Vagina (tissue), 2 donors: ENCODE data around the gene LHFPL2. TPM values are rescaled to one million over a fixed set of nuclear protein-coding genes. Genes with fewer than 3 reads are reported as not detected.

Experiments used
- DNase-seq, 2 donors: peaks; one replicate each; pipeline ENCODE4 v3.0.0-alpha.2; 2017; ENCODE audit errors: extremely low spot score in 2 of 2
- H3K27ac ChIP-seq: fragments of 200-600 bp; sonication (generic); one replicate; pipeline ENCODE4 v1.5.1; 2019
- H3K27me3 ChIP-seq: fragments of 200-600 bp; sonication (generic); one replicate; pipeline ENCODE4 v1.5.1; 2019
- H3K36me3 ChIP-seq, 2 donors: fragments of 200-600 bp; sonication (generic); one replicate each; pipeline ENCODE4 v1.5.1; 2017 to 2019
- H3K4me1 ChIP-seq: fragments of 200-600 bp; sonication (generic); one replicate; pipeline ENCODE4 v1.5.1; 2019
- H3K4me3 ChIP-seq, 2 donors: fragments of 200-600 bp; sonication (generic); 1 replicate in 1 of 2; 2 replicates in 1 of 2; pipeline ENCODE4 v1.5.1; 2016 to 2019
- H3K9me3 ChIP-seq: fragments of 200-600 bp; sonication (generic); one replicate; pipeline ENCODE4 v1.5.1; 2019
- POLR2A ChIP-seq, 2 donors: fragments of 450-650 bp; IDR thresholded peaks; one replicate each; pipeline ENCODE4 v1.6.1; 2017; ENCODE audit warnings: antibody characterized with exemption in 2 of 2, mild to moderate bottlenecking in 2 of 2, moderate library complexity in 2 of 2
- POLR2AphosphoS5 ChIP-seq, 2 donors: sonication (generic); formaldehyde crosslinking; IDR thresholded peaks; one replicate each; pipeline ENCODE4 v1.9.0; 2017; ENCODE audit warnings: antibody characterized with exemption in 2 of 2, mild to moderate bottlenecking in 2 of 2, low read depth in 1 of 2; ENCODE audit not compliant: insufficient read depth in 1 of 2
- intact Hi-C: fragments of 100-400 bp; cut with DNase I; formaldehyde crosslinking; loops from one replicate; pipeline ENCODE4 v1.15.1; 2023
- total RNA-seq: library from RNA; depleted of rRNA; stranded (reverse); fragments of >200 nt; gene quantifications from one replicate; pipeline ENCODE4 v1.2.3, GENCODE V29; 2016
- TF ChIP-seq, protein P1 (sequence below), 3 experiments: fragments of 450-650 bp in 2 of 3; fragments of 200-600 bp in 1 of 3; sonication (generic) in 1 of 3; IDR thresholded peaks; one replicate each; pipeline ENCODE4 v1.5.1; 2017 to 2019; ENCODE audit warnings: antibody characterized with exemption in 3 of 3, mild to moderate bottlenecking in 2 of 3, moderate library complexity in 2 of 3

LHFPL2 gene
- total RNA-seq, 1 donor from 2014 or later, result 24.8 TPM

DNA sequence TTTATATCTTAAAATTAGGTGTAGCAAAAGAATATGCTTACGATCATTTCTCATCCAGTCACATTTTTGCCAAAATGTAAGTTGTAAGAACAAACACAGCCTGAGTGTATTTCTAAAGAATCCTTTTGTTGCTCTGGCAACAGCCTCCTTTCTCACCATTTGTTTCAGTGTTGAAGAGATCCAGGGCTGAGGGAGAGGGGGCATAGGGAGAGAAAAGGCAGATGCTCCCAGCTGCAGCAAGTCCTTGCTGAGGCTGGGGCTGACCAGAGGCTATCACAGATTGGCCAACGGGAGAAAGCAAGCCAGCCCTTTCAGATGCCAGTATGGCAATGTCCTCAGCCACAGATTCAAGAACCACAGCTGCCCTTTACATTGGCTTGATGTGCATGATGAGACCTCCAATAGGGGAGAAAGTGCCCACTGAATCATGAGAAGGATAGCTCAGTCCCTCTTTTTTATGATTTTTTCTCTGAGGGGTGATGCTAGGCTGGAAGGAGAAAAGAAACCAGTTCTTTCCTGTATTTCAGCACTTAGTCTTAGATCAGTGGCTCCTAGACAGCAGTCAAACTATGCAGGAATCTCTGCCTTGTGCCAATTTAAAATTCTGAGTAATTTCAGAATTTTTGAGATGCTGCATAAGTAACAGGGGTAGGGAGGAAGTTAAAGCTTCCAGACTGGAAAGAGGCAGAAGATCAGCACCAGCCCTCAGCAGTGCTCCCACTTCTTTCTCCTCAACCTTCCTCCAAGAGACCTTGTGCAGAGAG is 142.1 kb downstream of the LHFPL2 start:
- no peaks in the 10 kb centered on the region for H3K36me3 ChIP-seq
- no peak overlapping the region for H3K4me3 ChIP-seq
- TF ChIP-seq POLR2A (IDR thresholded peaks at IDR 0.05), result no peak
- no peak for TF ChIP-seq POLR2AphosphoS5 (IDR thresholded peaks at IDR 0.05; ENCODE audit: insufficient read depth in 1 of 2, low read depth in 1 of 2)
- TF ChIP-seq, protein P1, sequence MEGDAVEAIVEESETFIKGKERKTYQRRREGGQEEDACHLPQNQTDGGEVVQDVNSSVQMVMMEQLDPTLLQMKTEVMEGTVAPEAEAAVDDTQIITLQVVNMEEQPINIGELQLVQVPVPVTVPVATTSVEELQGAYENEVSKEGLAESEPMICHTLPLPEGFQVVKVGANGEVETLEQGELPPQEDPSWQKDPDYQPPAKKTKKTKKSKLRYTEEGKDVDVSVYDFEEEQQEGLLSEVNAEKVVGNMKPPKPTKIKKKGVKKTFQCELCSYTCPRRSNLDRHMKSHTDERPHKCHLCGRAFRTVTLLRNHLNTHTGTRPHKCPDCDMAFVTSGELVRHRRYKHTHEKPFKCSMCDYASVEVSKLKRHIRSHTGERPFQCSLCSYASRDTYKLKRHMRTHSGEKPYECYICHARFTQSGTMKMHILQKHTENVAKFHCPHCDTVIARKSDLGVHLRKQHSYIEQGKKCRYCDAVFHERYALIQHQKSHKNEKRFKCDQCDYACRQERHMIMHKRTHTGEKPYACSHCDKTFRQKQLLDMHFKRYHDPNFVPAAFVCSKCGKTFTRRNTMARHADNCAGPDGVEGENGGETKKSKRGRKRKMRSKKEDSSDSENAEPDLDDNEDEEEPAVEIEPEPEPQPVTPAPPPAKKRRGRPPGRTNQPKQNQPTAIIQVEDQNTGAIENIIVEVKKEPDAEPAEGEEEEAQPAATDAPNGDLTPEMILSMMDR (IDR thresholded peaks at IDR 0.05), result no peak
- H3K9me3 ChIP-seq, result no peaks in the 10 kb centered on the region
- DNase-seq, result no peak
- H3K27ac ChIP-seq, result no peak overlapping the region
- H3K27me3 ChIP-seq, result no peaks in the 10 kb centered on the region
- peaks cover 68% of the 10 kb centered on the region for H3K4me1 ChIP-seq
- intact Hi-C loops, result no loop called here

DNA sequence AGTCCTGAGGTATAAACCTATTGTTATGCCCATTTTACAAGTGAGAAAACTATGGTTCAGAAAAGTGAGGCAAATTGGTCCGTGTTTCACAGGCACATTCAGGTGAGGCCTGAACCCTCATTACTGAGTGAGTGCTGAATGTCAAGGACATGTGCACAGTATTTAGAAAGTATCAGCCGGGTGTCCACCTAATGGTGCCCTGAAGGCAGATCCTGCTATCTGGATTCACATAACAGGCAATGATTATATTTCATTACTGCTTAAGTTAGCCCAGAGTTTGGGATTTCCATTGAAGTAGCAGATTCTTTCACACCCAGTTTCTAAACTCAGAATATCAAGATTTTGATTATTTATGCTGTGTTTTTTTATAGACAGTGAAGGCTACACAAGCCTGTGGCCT is 142.7 kb downstream of the LHFPL2 start:
- no peaks in the 10 kb centered on the region for H3K9me3 ChIP-seq
- no peak overlapping the region for H3K4me3 ChIP-seq
- no peaks in the 10 kb centered on the region for H3K27me3 ChIP-seq
- intact Hi-C loops, result no loop called here
- H3K4me1 ChIP-seq, result peaks cover 66% of the 10 kb centered on the region
- H3K27ac ChIP-seq, result no peak overlapping the region
- H3K36me3 ChIP-seq, result no peaks in the 10 kb centered on the region
- no peak for DNase-seq
- TF ChIP-seq, protein P1 (IDR thresholded peaks at IDR 0.05), result no peak
- TF ChIP-seq POLR2A (IDR thresholded peaks at IDR 0.05) (no peak), POLR2AphosphoS5 (IDR thresholded peaks at IDR 0.05; ENCODE audit: insufficient read depth in 1 of 2, low read depth in 1 of 2) (no peak)

DNA sequence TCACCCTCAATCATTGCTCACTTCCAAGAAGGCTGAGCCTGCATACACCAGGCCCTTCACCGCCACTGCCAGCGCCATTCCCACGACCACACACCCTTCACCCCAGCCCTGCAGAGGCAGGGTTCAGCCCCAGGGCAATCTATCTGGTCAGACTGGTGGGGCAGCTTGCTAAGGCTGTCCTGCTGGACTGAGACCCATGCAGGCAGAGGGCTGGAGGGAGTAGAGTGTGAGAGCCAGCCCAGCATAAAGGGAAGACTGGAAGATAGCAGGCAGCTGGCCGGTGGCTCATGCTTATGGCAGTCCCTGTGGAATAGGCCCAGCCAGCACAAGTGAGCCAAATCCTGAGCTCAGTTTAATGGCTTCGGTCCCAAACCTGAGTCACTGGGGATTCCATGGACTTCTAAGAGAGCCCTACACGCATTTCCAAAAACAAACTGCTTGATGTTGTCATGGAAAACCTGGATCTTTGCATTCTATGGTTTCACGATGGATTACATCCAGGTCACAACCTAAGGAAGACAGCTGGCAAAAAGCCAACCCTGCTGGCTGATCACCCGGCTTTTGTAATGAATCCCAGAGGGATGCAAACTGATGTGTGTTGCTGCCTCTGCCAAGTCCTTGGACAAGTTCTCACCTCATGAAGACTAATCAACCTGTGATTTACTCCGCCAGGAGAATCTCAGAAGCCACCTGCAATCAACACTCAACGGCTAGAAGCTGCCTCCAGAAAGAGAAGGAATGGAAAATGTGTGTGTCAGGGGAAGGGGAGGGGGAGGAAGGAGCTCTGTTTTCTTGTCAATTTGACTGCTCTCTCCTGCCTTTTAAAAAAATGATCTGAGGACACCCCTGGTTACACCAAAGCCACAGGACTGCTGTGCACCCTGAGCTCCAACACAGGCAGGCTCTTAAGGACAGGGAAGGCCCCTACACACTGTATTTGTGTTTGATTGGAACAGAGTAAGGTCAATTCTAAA is 143.6 kb downstream of the LHFPL2 start:
- Histone ChIP-seq H3K27ac (peak overlapping the region; percentile 67), H3K9me3 (no peaks in the 10 kb centered on the region), H3K4me3 (no peak overlapping the region), H3K4me1 (peaks cover 62% of the 10 kb centered on the region), H3K27me3 (no peaks in the 10 kb centered on the region), H3K36me3 (no peaks in the 10 kb centered on the region)
- intact Hi-C loops, result no loop called here
- DNase-seq, result peak in 1 of 2 donors; percentile 96
- TF ChIP-seq POLR2A (IDR thresholded peaks at IDR 0.05) (no peak), POLR2AphosphoS5 (IDR thresholded peaks at IDR 0.05; ENCODE audit: insufficient read depth in 1 of 2, low read depth in 1 of 2) (peak; percentile 72 to 74)
- TF ChIP-seq, protein P1 (IDR thresholded peaks at IDR 0.05), result no peak

GRCh38 chr5:78503958-78504653 is 144.5 kb downstream of the LHFPL2 start:
- Histone ChIP-seq H3K36me3 (no peaks in the 10 kb centered on the region), H3K27me3 (no peaks in the 10 kb centered on the region), H3K4me3 (no peak overlapping the region), H3K9me3 (no peaks in the 10 kb centered on the region), H3K27ac (peak overlapping the region; percentile 67), H3K4me1 (peaks cover 54% of the 10 kb centered on the region)
- TF ChIP-seq, protein P1 (IDR thresholded peaks at IDR 0.05), result no peak
- no peak for TF ChIP-seq POLR2AphosphoS5 (IDR thresholded peaks at IDR 0.05; ENCODE audit: insufficient read depth in 1 of 2, low read depth in 1 of 2)
- no peak for TF ChIP-seq POLR2A (IDR thresholded peaks at IDR 0.05)
- no peak for DNase-seq
- intact Hi-C loops, result no loop called here
